Skeletal muscle cell (primary cell): Measurements from ENCODE around the gene CMIP.

Experiments used
- DNase-seq: peaks from one replicate; pipeline ENCODE4 v3.0.0-alpha.2; 2010; ENCODE audit warnings: low read depth
- H3K4me3 ChIP-seq: 2 replicates; pipeline ENCODE4 v1.5.1; 2011; ENCODE audit warnings: low read depth, mild to moderate bottlenecking, control low read depth, low read length, moderate library complexity

The CMIP gene

GRCh38 chr16:81553814-81554675 is 109.4 kb downstream of the CMIP start:
- DNase-seq, result no peak
- no peak overlapping the region for H3K4me3 ChIP-seq

GRCh38 chr16:81554979-81555378 is 110.4 kb downstream of the CMIP start:
- H3K4me3 ChIP-seq, result no peak overlapping the region
- no peak for DNase-seq

GRCh38 chr16:81555660-81556059 is 111.1 kb downstream of the CMIP start:
- no peak overlapping the region for H3K4me3 ChIP-seq
- no peak for DNase-seq

- H3K4me3 ChIP-seq, result no peak overlapping the region
- no peak for DNase-seq
Measured at GRCh38 chr16:81556715-81557284, 112.2 kb downstream of the CMIP start.

- H3K4me3 ChIP-seq, result no peak overlapping the region
- no peak for DNase-seq
Measured at GRCh38 chr16:81558077-81558443, 113.5 kb downstream of the CMIP start.

- no peak for DNase-seq
- H3K4me3 ChIP-seq, result no peak overlapping the region
Measured at GRCh38 chr16:81558444-81559175, 114.0 kb downstream of the CMIP start.

- DNase-seq, result no peak
- no peak overlapping the region for H3K4me3 ChIP-seq
Measured at GRCh38 chr16:81560979-81561657, 116.5 kb downstream of the CMIP start.

GRCh38 chr16:81562174-81562849 is 117.7 kb downstream of the CMIP start:
- DNase-seq, result no peak

GRCh38 chr16:81562926-81563325 is 118.3 kb downstream of the CMIP start:
- H3K4me3 ChIP-seq, result no peak overlapping the region
- no peak for DNase-seq

More at GRCh38 chr16:81562174-81562849, 117.7 kb downstream of the CMIP start:
- no peak overlapping the region for H3K4me3 ChIP-seq

- DNase-seq, result no peak
- no peak overlapping the region for H3K4me3 ChIP-seq
Measured at GRCh38 chr16:81564421-81564911, 119.9 kb downstream of the CMIP start.

GRCh38 chr16:81565321-81566028 is 120.9 kb downstream of the CMIP start:
- no peak for DNase-seq
- no peak overlapping the region for H3K4me3 ChIP-seq

- no peak overlapping the region for H3K4me3 ChIP-seq
- no peak for DNase-seq
Measured at GRCh38 chr16:81566086-81567007, 121.7 kb downstream of the CMIP start.

GRCh38 chr16:81567087-81567486 is 122.5 kb downstream of the CMIP start:
- no peak for DNase-seq
- H3K4me3 ChIP-seq, result no peak overlapping the region

GRCh38 chr16:81567987-81568748 is 123.6 kb downstream of the CMIP start:
- no peak for DNase-seq
- H3K4me3 ChIP-seq, result no peak overlapping the region

- H3K4me3 ChIP-seq, result no peak overlapping the region
- no peak for DNase-seq
Measured at GRCh38 chr16:81568749-81569087, 124.1 kb downstream of the CMIP start.

GRCh38 chr16:81569361-81570034 is 124.9 kb downstream of the CMIP start:
- no peak overlapping the region for H3K4me3 ChIP-seq
- DNase-seq, result no peak
